HepG2 (cell line): ENCODE measurements around the gene TMEM198. TPM values are rescaled to one million over a fixed set of nuclear protein-coding genes. Genes with fewer than 3 reads are reported as not detected.

Experiments
- CEBPG ChIP-seq: IDR thresholded peaks from 2 replicates; pipeline ENCODE4 v1.6.1; 2016
- MAFK ChIP-seq, 2 experiments: IDR thresholded peaks in 1 of 2; conservative IDR thresholded peaks in 1 of 2; 2 replicates each; pipeline ENCODE4 v1.6.1; 2011; ENCODE audit warnings: improper control_type of control experiment in 2 of 2, low read length in 2 of 2
- NFIB ChIP-seq: sonication (generic); formaldehyde crosslinking; IDR thresholded peaks from 2 replicates; pipeline ENCODE4 v1.9.0; 2021; ENCODE audit warnings: missing genetic modification reagents, mild to moderate bottlenecking, borderline replicate concordance
- NR1H2 ChIP-seq: sonication (generic); formaldehyde crosslinking; IDR thresholded peaks from 2 replicates; pipeline ENCODE4 v1.8.1; 2022; ENCODE audit warnings: low read depth, missing genetic modification reagents, borderline replicate concordance
- NR2C2 ChIP-seq: sonication (generic); formaldehyde crosslinking; IDR thresholded peaks from 2 replicates; pipeline ENCODE4 v1.4.0; 2020; ENCODE audit warnings: missing genetic modification reagents, mild to moderate bottlenecking, moderate library complexity, borderline replicate concordance
- SALL1 ChIP-seq: sonication (generic); formaldehyde crosslinking; IDR thresholded peaks from 2 replicates; pipeline ENCODE4 v1.8.0; 2022; ENCODE audit warnings: mild to moderate bottlenecking, missing genetic modification reagents
- SATB2 ChIP-seq: sonication (generic); formaldehyde crosslinking; IDR thresholded peaks from 2 replicates; pipeline ENCODE4 v1.5.0; 2020; ENCODE audit warnings: missing genetic modification reagents
- ZNF30 ChIP-seq: sonication (generic); formaldehyde crosslinking; IDR thresholded peaks from 2 replicates; pipeline ENCODE4 v1.5.0; 2020; ENCODE audit warnings: mild to moderate bottlenecking, missing genetic modification reagents
- ZNF577 ChIP-seq: sonication (generic); formaldehyde crosslinking; IDR thresholded peaks from 2 replicates; pipeline ENCODE4 v1.4.0; 2020; ENCODE audit warnings: mild to moderate bottlenecking, low read depth, missing genetic modification reagents, borderline replicate concordance
- ZNF607 ChIP-seq: sonication (generic); formaldehyde crosslinking; IDR thresholded peaks from 2 replicates; pipeline ENCODE4 v1.5.1; 2020; ENCODE audit warnings: missing genetic modification reagents, mild to moderate bottlenecking, borderline replicate concordance
- ZNF816 ChIP-seq: sonication (generic); formaldehyde crosslinking; IDR thresholded peaks from 2 replicates; pipeline ENCODE4 v1.8.0; 2022; ENCODE audit warnings: missing genetic modification reagents, mild to moderate bottlenecking, borderline replicate concordance
- ZNF891 ChIP-seq: sonication (generic); formaldehyde crosslinking; IDR thresholded peaks from 2 replicates; pipeline ENCODE4 v1.5.0; 2020; ENCODE audit warnings: mild to moderate bottlenecking, missing genetic modification reagents
- polyA plus RNA-seq, 8 experiments: library from polyadenylated mRNA; depleted of rRNA in 3 of 8; stranded (reverse) in 7 of 8; unstranded in 1 of 8; fragments of >200 nt; fragmentation: Illumina TruSeq in 4 of 8; extraction: Trizol in 4 of 8; gene quantifications; 2 replicates each; pipeline versions ENCODE4 v1.2.1 to v1.2.3, GENCODE V29; 2011 to 2016; ENCODE audit warnings: low read depth in 4 of 8, missing spikeins in 1 of 8, mixed read lengths in 1 of 8; ENCODE audit not compliant: insufficient read depth in 1 of 8
- total RNA-seq, 5 experiments: library from RNA; depleted of rRNA; stranded (reverse); fragments of >200 nt; fragmentation: Illumina TruSeq; extraction: Trizol; gene quantifications; 2 replicates each; pipeline ENCODE4 v1.2.3, GENCODE V29; 2016; ENCODE audit warnings: low read depth in 1 of 5
- TF ChIP-seq, protein P1 (sequence below): sonication (generic); formaldehyde crosslinking; IDR thresholded peaks from 2 replicates; pipeline ENCODE4 v1.4.0; 2020; ENCODE audit warnings: missing genetic modification reagents
- TF ChIP-seq, protein P2 (sequence below), 2 experiments: sonication (generic) in 1 of 2; formaldehyde crosslinking in 1 of 2; IDR thresholded peaks; 2 replicates each; pipeline versions ENCODE4 v1.5.1 to v1.6.1; 2011 to 2020; ENCODE audit warnings: borderline replicate concordance in 1 of 2, low read depth in 1 of 2, low read length in 1 of 2, mild to moderate bottlenecking in 1 of 2, missing genetic modification reagents in 1 of 2, moderate library complexity in 1 of 2
- TF ChIP-seq, protein P3 (sequence below): sonication (generic); formaldehyde crosslinking; IDR thresholded peaks from 2 replicates; pipeline ENCODE4 v1.9.0; 2021; ENCODE audit warnings: mild to moderate bottlenecking, missing genetic modification reagents
- TF ChIP-seq, protein P4 (sequence below): sonication (generic); formaldehyde crosslinking; IDR thresholded peaks from 2 replicates; pipeline ENCODE4 v1.4.0; 2020; ENCODE audit warnings: missing genetic modification reagents

Gene TMEM198
- total and polyA plus RNA-seq, 2 of the 13 experiments (the other 11 are each of a cell fraction or from before 2014, with no cell fraction given) = 17.3 to 23.5 TPM

DNA sequence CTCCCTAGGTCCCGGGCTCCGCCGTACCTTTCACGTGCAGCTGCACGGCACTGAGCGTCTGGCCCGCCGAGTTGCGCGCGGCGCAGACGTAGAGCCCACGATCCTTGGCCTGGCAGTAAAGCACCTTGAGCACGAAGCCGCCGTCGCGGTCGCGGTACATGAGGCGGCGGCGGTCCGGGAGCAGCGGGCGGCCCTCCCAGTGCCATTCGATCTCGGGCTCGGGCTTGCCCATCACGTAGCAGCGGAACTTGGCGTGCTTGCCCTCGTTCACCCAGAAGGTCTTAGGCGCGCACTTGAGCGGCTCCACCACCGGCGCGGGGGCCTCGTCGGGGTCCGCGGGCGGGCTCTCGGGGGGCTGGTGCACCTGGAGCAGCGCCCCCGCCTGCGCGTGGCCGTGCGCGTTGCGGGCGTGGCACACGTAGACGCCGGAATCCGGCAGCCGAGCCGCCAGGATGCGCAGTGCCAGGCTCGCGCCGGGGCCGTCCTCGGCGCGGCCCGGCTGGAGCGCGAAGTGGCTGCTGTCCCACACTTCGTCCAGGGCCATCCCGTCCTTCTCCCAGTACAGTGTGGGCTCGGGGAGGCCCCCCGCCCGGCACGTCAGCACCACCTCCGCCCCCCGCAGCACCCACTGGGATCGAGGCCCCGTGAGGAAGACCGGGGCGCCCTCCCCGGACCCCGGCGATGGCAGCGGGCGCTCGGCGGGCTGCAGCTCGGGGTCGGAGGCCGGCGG, 26.5 kb downstream of the TMEM198 start (continued):
- TF ChIP-seq MAFK (conservative IDR thresholded peaks at IDR 0.05 in 1 of 2, IDR thresholded peaks at IDR 0.05 in 1 of 2; ENCODE audit: low read length in 2 of 2) (no peak), NR2C2 (CRISPR knock-in tag) (no peak), ZNF577 (no peak), SATB2 (CRISPR knock-in tag) (no peak), NFIB (no peak), ZNF816 (CRISPR knock-in tag) (peak; percentile 68; the same call in 1 of the 2 replicates), SALL1 (peak; percentile 58; the same call in 1 of the 2 replicates), ZNF891 (CRISPR knock-in tag) (no peak; the same call in 1 of the 2 replicates), ZNF30 (CRISPR knock-in tag) (no peak), ZNF607 (CRISPR knock-in tag) (peak; percentile 53; the same call in 1 of the 2 replicates), CEBPG (CRISPR knock-in tag) (0 out of 2 replicates have a peak, but pooled peaks have one; percentile 6), NR1H2 (CRISPR knock-in tag) (no peak; the same call in none of the 2 replicates)
- TF ChIP-seq, protein P1, sequence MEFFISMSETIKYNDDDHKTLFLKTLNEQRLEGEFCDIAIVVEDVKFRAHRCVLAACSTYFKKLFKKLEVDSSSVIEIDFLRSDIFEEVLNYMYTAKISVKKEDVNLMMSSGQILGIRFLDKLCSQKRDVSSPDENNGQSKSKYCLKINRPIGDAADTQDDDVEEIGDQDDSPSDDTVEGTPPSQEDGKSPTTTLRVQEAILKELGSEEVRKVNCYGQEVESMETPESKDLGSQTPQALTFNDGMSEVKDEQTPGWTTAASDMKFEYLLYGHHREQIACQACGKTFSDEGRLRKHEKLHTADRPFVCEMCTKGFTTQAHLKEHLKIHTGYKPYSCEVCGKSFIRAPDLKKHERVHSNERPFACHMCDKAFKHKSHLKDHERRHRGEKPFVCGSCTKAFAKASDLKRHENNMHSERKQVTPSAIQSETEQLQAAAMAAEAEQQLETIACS (CRISPR knock-in tag) = peak; percentile 78; the same call in 1 of the 2 replicates
- TF ChIP-seq, protein P2, sequence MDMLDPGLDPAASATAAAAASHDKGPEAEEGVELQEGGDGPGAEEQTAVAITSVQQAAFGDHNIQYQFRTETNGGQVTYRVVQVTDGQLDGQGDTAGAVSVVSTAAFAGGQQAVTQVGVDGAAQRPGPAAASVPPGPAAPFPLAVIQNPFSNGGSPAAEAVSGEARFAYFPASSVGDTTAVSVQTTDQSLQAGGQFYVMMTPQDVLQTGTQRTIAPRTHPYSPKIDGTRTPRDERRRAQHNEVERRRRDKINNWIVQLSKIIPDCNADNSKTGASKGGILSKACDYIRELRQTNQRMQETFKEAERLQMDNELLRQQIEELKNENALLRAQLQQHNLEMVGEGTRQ (IDR thresholded peaks at IDR 0.05; ENCODE audit: low read depth, low read length) = no peak
- TF ChIP-seq, protein P2 (CRISPR knock-in tag; IDR thresholded peaks at IDR 0.05; ENCODE audit: borderline replicate concordance) = no peak
- TF ChIP-seq, protein P3, sequence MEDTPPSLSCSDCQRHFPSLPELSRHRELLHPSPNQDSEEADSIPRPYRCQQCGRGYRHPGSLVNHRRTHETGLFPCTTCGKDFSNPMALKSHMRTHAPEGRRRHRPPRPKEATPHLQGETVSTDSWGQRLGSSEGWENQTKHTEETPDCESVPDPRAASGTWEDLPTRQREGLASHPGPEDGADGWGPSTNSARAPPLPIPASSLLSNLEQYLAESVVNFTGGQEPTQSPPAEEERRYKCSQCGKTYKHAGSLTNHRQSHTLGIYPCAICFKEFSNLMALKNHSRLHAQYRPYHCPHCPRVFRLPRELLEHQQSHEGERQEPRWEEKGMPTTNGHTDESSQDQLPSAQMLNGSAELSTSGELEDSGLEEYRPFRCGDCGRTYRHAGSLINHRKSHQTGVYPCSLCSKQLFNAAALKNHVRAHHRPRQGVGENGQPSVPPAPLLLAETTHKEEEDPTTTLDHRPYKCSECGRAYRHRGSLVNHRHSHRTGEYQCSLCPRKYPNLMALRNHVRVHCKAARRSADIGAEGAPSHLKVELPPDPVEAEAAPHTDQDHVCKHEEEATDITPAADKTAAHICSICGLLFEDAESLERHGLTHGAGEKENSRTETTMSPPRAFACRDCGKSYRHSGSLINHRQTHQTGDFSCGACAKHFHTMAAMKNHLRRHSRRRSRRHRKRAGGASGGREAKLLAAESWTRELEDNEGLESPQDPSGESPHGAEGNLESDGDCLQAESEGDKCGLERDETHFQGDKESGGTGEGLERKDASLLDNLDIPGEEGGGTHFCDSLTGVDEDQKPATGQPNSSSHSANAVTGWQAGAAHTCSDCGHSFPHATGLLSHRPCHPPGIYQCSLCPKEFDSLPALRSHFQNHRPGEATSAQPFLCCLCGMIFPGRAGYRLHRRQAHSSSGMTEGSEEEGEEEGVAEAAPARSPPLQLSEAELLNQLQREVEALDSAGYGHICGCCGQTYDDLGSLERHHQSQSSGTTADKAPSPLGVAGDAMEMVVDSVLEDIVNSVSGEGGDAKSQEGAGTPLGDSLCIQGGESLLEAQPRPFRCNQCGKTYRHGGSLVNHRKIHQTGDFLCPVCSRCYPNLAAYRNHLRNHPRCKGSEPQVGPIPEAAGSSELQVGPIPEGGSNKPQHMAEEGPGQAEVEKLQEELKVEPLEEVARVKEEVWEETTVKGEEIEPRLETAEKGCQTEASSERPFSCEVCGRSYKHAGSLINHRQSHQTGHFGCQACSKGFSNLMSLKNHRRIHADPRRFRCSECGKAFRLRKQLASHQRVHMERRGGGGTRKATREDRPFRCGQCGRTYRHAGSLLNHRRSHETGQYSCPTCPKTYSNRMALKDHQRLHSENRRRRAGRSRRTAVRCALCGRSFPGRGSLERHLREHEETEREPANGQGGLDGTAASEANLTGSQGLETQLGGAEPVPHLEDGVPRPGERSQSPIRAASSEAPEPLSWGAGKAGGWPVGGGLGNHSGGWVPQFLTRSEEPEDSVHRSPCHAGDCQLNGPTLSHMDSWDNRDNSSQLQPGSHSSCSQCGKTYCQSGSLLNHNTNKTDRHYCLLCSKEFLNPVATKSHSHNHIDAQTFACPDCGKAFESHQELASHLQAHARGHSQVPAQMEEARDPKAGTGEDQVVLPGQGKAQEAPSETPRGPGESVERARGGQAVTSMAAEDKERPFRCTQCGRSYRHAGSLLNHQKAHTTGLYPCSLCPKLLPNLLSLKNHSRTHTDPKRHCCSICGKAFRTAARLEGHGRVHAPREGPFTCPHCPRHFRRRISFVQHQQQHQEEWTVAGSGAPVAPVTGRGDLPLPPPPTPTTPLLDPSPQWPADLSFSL = no peak; the same call in 1 of the 2 replicates
- TF ChIP-seq, protein P4, sequence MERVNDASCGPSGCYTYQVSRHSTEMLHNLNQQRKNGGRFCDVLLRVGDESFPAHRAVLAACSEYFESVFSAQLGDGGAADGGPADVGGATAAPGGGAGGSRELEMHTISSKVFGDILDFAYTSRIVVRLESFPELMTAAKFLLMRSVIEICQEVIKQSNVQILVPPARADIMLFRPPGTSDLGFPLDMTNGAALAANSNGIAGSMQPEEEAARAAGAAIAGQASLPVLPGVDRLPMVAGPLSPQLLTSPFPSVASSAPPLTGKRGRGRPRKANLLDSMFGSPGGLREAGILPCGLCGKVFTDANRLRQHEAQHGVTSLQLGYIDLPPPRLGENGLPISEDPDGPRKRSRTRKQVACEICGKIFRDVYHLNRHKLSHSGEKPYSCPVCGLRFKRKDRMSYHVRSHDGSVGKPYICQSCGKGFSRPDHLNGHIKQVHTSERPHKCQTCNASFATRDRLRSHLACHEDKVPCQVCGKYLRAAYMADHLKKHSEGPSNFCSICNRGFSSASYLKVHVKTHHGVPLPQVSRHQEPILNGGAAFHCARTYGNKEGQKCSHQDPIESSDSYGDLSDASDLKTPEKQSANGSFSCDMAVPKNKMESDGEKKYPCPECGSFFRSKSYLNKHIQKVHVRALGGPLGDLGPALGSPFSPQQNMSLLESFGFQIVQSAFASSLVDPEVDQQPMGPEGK = peak; percentile 46; the same call in 1 of the 2 replicates
